HCT116 (cell line): ENCODE results near the gene FKBP10. TPM values are rescaled to one million over a fixed set of nuclear protein-coding genes. Genes with fewer than 3 reads are reported as not detected.

ENCODE experiments used
- ATAC-seq: fragments of 200-7000 bp; cut with Tn5 transposase; 2 replicates; pipeline ENCODE4 v1.9.1; 2020; ENCODE audit warnings: mild to moderate bottlenecking, moderate library complexity
- BruUV-seq: library from RNA; stranded (reverse); fragments of 400-500 nt; replicated peaks from 2 replicates; lab custom pipeline; 2021; lab: Mats Ljungman, UMichigan
- CTCF ChIA-PET: fragments of 300-600 bp; sonication (Branson Sonifier 250); formaldehyde crosslinking; loops from one replicate; lab custom pipeline; 2021; ENCODE audit warnings: antibody characterized with exemption; lab: Charles Lee
- POLR2A ChIA-PET: fragments of 300-600, 350-600 bp; sonication (Branson Sonifier 250); formaldehyde crosslinking; loops from one replicate; lab custom pipeline; 2021; ENCODE audit warnings: antibody characterized with exemption; lab: Charles Lee
- RAD21 ChIA-PET, 2 experiments: fragments of 300-600 bp; sonication (Branson Sonifier 250); formaldehyde crosslinking; loops; one replicate each; lab custom pipeline; 2023; ENCODE audit warnings: low total read pairs in 2 of 2; ENCODE audit not compliant: uncharacterized antibody in 2 of 2, unreplicated experiment in 2 of 2, low non-redundant PET in 1 of 2; lab: Charles Lee
- DNase-seq: peaks from one replicate; pipeline ENCODE4 v3.0.0-alpha.2; 2010; ENCODE audit warnings: low read depth, low spot score
- H2AFZ ChIP-seq: fragments of 200-600 bp; shearing (Covaris generic), sonication (generic); 2 replicates; pipeline ENCODE4 v1.6.1; 2017; ENCODE audit warnings: low read depth, mixed run types, mixed read lengths, antibody characterized with exemption, low read length; ENCODE audit not compliant: poor library complexity, severe bottlenecking
- H3K27ac ChIP-seq: 2 replicates; pipeline ENCODE4 v1.5.1; 2012; ENCODE audit warnings: low read depth, low read length
- H3K27me3 ChIP-seq: fragments of 200-600 bp; sonication (generic); 2 replicates; pipeline ENCODE4 v1.6.1; 2016; ENCODE audit warnings: mixed run types, low read length, mixed read lengths; ENCODE audit not compliant: insufficient read depth
- H3K36me3 ChIP-seq, 2 experiments: fragments of 200-500 bp in 1 of 2; fragments of 200-600 bp in 1 of 2; sonication (Bioruptor generic) in 1 of 2; sonication (generic) in 1 of 2; 2 replicates each; pipeline versions ENCODE4 v1.5.1 to v1.6.1; 2014 to 2016; ENCODE audit warnings: low read length in 2 of 2, inconsistent platforms in 1 of 2, mixed read lengths in 1 of 2, mixed run types in 1 of 2; ENCODE audit not compliant: insufficient read depth in 2 of 2, control insufficient read depth in 1 of 2
- H3K4me1 ChIP-seq, 2 experiments: fragments of 200-600 bp in 1 of 2; sonication (generic) in 1 of 2; 2 replicates each; pipeline versions ENCODE4 v1.5.1 to v1.6.1; 2012 to 2017; ENCODE audit warnings: low read length in 2 of 2, inconsistent platforms in 1 of 2, mild to moderate bottlenecking in 1 of 2, mixed read lengths in 1 of 2, mixed run types in 1 of 2, moderate library complexity in 1 of 2; ENCODE audit not compliant: insufficient read depth in 2 of 2, control insufficient read depth in 1 of 2
- H3K4me2 ChIP-seq: fragments of 200-600 bp; sonication (generic); 2 replicates; pipeline ENCODE4 v1.6.1; 2017; ENCODE audit warnings: mixed run types, low read length, mixed read lengths
- H3K4me3 ChIP-seq, 2 experiments: fragments of 200-600 bp in 1 of 2; sonication (generic) in 1 of 2; replicated peaks in 1 of 2; 2 replicates each; pipeline ENCODE4 v1.5.1; 2011 to 2016; ENCODE audit warnings: low read length in 2 of 2, control low read depth in 1 of 2, low read depth in 1 of 2, mild to moderate bottlenecking in 1 of 2, mixed read lengths in 1 of 2, mixed run types in 1 of 2
- H3K79me2 ChIP-seq: fragments of 200-600 bp; sonication (generic); 2 replicates; pipeline ENCODE4 v1.6.1; 2017; ENCODE audit warnings: mild to moderate bottlenecking, mixed run types, low read length, moderate library complexity, mixed read lengths; ENCODE audit not compliant: insufficient read depth
- H3K9ac ChIP-seq: fragments of 200-600 bp; sonication (generic); 2 replicates; pipeline ENCODE4 v1.6.1; 2016; ENCODE audit warnings: low read length, mixed read lengths
- H3K9me2 ChIP-seq: fragments of 200-600 bp; sonication (generic), shearing (Covaris generic); 2 replicates; pipeline ENCODE4 v1.6.1; 2017; ENCODE audit warnings: mixed run types, mild to moderate bottlenecking, moderate library complexity; ENCODE audit not compliant: insufficient read depth
- H3K9me3 ChIP-seq, 2 experiments: fragments of 200-500 bp in 1 of 2; fragments of 200-600 bp in 1 of 2; sonication (Bioruptor generic) in 1 of 2; sonication (generic) in 1 of 2; 2 replicates each; pipeline ENCODE4 v1.6.1; 2014 to 2017; ENCODE audit warnings: low read length in 2 of 2, mixed read lengths in 2 of 2, inconsistent platforms in 1 of 2, low read depth in 1 of 2, mild to moderate bottlenecking in 1 of 2, mixed run types in 1 of 2, moderate library complexity in 1 of 2; ENCODE audit not compliant: control insufficient read depth in 1 of 2, insufficient read depth in 1 of 2
- H4K20me1 ChIP-seq: fragments of 200-600 bp; sonication (generic), shearing (Covaris generic); 2 replicates; pipeline ENCODE4 v1.6.1; 2017; ENCODE audit warnings: mixed run types, mild to moderate bottlenecking, moderate library complexity; ENCODE audit not compliant: insufficient read depth
- CBX3 ChIP-seq: IDR thresholded peaks from 2 replicates; pipeline ENCODE4 v1.6.1; 2012; ENCODE audit warnings: low read depth
- EGR1 ChIP-seq: IDR thresholded peaks from 2 replicates; pipeline ENCODE4 v1.6.1; 2012; ENCODE audit warnings: low read depth
- ELF1 ChIP-seq: IDR thresholded peaks from 2 replicates; pipeline ENCODE4 v1.6.1; 2012; ENCODE audit warnings: low read depth, borderline replicate concordance
- EZH2phosphoT487 ChIP-seq: fragments of 200-600 bp; IDR thresholded peaks from 2 replicates; pipeline ENCODE4 v1.6.1; 2018; ENCODE audit warnings: antibody characterized with exemption, borderline replicate concordance
- JUND ChIP-seq: IDR thresholded peaks from 2 replicates; pipeline ENCODE4 v1.6.1; 2012
- POLR2A ChIP-seq: IDR thresholded peaks from 2 replicates; pipeline ENCODE4 v1.7.0; 2011; ENCODE audit warnings: borderline replicate concordance; ENCODE audit not compliant: insufficient read depth, insufficient read length; ENCODE audit errors: extremely low read depth
- POLR2AphosphoS5 ChIP-seq: IDR thresholded peaks from 2 replicates; pipeline ENCODE4 v1.6.1; 2011; ENCODE audit warnings: mild to moderate bottlenecking, low read depth, low read length, moderate library complexity
- RAD21 ChIP-seq: IDR thresholded peaks from 2 replicates; pipeline ENCODE4 v1.6.1; 2012; ENCODE audit warnings: low read depth, mild to moderate bottlenecking
- SIN3A ChIP-seq: IDR thresholded peaks from 2 replicates; pipeline ENCODE4 v1.6.1; 2012; ENCODE audit warnings: low read depth
- SP1 ChIP-seq: IDR thresholded peaks from 2 replicates; pipeline ENCODE4 v1.6.1; 2012; ENCODE audit warnings: low read depth
- TCF7L2 ChIP-seq: IDR thresholded peaks from 2 replicates; pipeline ENCODE4 v1.7.0; 2011; ENCODE audit warnings: borderline replicate concordance, inconsistent platforms; ENCODE audit not compliant: insufficient read depth, insufficient read length; ENCODE audit errors: extremely low read depth
- YY1 ChIP-seq: IDR thresholded peaks from 2 replicates; pipeline ENCODE4 v1.6.1; 2011; ENCODE audit warnings: low read length, low read depth, moderate library complexity, mild to moderate bottlenecking; ENCODE audit not compliant: insufficient replicate concordance; ENCODE audit errors: extremely low read depth
- intact Hi-C: fragments of 100-400 bp; cut with micrococcal nuclease; formaldehyde crosslinking; loops from 2 replicates; pipeline ENCODE4 v1.10.0; 2022
- total RNA-seq: library from RNA; stranded (reverse); gene quantifications from one replicate; pipeline ENCODE4 v1.2.1, GENCODE V29; 2021; ENCODE audit not compliant: unreplicated experiment
- TF ChIP-seq, protein P1 (sequence below): IDR thresholded peaks from 2 replicates; pipeline ENCODE4 v1.6.1; 2012
- TF ChIP-seq, protein P2 (sequence below): IDR thresholded peaks from 2 replicates; pipeline ENCODE4 v1.6.1; 2012
- TF ChIP-seq, protein P3 (sequence below), 3 experiments: fragments of 200-600 bp in 1 of 3; sonication (generic) in 1 of 3; IDR thresholded peaks in 2 of 3; conservative IDR thresholded peaks in 1 of 3; 2 replicates each; pipeline ENCODE4 v1.5.1; 2012 to 2017; ENCODE audit warnings: low read depth in 2 of 3, low read length in 2 of 3, antibody characterized with exemption in 1 of 3, borderline replicate concordance in 1 of 3, control low read depth in 1 of 3, mild to moderate bottlenecking in 1 of 3, mixed read lengths in 1 of 3, mixed run types in 1 of 3, moderate library complexity in 1 of 3; ENCODE audit not compliant: insufficient read depth in 1 of 3

FKBP10 gene
- total RNA-seq, 1 experiment from 2014 or later: 78.5 TPM

DNA sequence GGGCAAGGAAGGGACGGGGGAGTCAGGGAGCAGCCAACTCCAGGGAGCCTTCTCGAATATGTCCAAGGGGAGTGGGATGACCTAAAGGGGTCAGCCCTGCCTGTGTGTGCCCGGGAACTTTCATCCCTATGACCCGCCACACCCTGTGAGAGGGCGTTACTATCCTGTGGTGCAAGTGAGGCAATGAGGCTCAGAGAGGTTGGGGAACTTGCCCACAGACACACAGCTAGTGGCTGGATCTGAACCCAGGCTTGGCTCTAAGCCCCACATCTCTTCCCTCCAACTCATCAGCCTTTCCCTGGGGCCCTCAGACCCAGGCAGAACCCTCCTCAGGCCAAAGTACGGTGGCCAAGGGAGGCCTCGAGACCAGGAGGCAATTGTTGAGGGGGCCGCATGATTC lies 49.5 kb upstream of the FKBP10 start:
- H3K79me2 ChIP-seq: no peaks in the 10 kb centered on the region
- no peaks in the 10 kb centered on the region for H3K27me3 ChIP-seq
- CTCF ChIA-PET: interaction anchor here (0.6 kb wide), 1 partner anchor 23 kb away, joined by 3 read pairs; the partner anchor contains the start of gene JUP

More for the DNA sequence above, 49.5 kb upstream of the FKBP10 start:
- intact Hi-C loops: no loop called here
- RAD21 ChIA-PET: no interaction called here
- Histone ChIP-seq H3K4me1 (no peaks in the 10 kb centered on the region), H2AFZ (no peak overlapping the region), H3K4me3 (no peak overlapping the region), H3K9me2 (no peaks in the 10 kb centered on the region), H3K4me2 (no peak overlapping the region), H3K9ac (no peak overlapping the region), H3K9me3 (no peaks in the 10 kb centered on the region), H3K36me3 (peaks cover 51 to 61% of the 10 kb centered on the region in 2 experiments), H4K20me1 (no peaks in the 10 kb centered on the region)
- POLR2A ChIA-PET: no interaction called here
- no peak for DNase-seq
- ATAC-seq: no peak
- no TSS peak for BruUV-seq
- no peak for TF ChIP-seq POLR2AphosphoS5
- TF ChIP-seq TCF7L2: no peak
- no peak for TF ChIP-seq JUND
- TF ChIP-seq SP1: no peak
- no peak for TF ChIP-seq EGR1
- TF ChIP-seq, protein P1, sequence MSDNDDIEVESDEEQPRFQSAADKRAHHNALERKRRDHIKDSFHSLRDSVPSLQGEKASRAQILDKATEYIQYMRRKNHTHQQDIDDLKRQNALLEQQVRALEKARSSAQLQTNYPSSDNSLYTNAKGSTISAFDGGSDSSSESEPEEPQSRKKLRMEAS: no peak
- TF ChIP-seq YY1: no peak
- TF ChIP-seq CBX3: no peak
- no peak for TF ChIP-seq EZH2phosphoT487
- TF ChIP-seq POLR2A: no peak
- TF ChIP-seq, protein P2, sequence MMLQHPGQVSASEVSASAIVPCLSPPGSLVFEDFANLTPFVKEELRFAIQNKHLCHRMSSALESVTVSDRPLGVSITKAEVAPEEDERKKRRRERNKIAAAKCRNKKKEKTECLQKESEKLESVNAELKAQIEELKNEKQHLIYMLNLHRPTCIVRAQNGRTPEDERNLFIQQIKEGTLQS: no peak
- TF ChIP-seq, protein P3, sequence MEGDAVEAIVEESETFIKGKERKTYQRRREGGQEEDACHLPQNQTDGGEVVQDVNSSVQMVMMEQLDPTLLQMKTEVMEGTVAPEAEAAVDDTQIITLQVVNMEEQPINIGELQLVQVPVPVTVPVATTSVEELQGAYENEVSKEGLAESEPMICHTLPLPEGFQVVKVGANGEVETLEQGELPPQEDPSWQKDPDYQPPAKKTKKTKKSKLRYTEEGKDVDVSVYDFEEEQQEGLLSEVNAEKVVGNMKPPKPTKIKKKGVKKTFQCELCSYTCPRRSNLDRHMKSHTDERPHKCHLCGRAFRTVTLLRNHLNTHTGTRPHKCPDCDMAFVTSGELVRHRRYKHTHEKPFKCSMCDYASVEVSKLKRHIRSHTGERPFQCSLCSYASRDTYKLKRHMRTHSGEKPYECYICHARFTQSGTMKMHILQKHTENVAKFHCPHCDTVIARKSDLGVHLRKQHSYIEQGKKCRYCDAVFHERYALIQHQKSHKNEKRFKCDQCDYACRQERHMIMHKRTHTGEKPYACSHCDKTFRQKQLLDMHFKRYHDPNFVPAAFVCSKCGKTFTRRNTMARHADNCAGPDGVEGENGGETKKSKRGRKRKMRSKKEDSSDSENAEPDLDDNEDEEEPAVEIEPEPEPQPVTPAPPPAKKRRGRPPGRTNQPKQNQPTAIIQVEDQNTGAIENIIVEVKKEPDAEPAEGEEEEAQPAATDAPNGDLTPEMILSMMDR (IDR thresholded peaks at IDR 0.05 in 2 of 3, conservative IDR thresholded peaks at IDR 0.05 in 1 of 3; ENCODE audit: borderline replicate concordance in 1 of 3, insufficient read depth in 1 of 3, low read depth in 2 of 3, low read length in 2 of 3): no peak
- TF ChIP-seq RAD21: no peak
- TF ChIP-seq SIN3A: no peak
- TF ChIP-seq ELF1: no peak
- TF ChIP-seq, all 23 proteins: peak for 0
- no peak overlapping the region for H3K27ac ChIP-seq
